IPS-15b (cell line): Measurements from ENCODE around the gene CLSTN2.

ENCODE experiments used
- H3K27me3 ChIP-seq: one replicate; pipeline ENCODE4 v1.6.1; 2013; ENCODE audit warnings: low read length; ENCODE audit not compliant: control insufficient read depth, insufficient read depth
- H3K36me3 ChIP-seq: one replicate; pipeline ENCODE4 v1.6.1; 2013; ENCODE audit warnings: low read length; ENCODE audit not compliant: control insufficient read depth, insufficient read depth
- H3K4me1 ChIP-seq: one replicate; pipeline ENCODE4 v1.6.1; 2013; ENCODE audit warnings: mild to moderate bottlenecking, low read length; ENCODE audit not compliant: control insufficient read depth, insufficient read depth
- H3K4me3 ChIP-seq: one replicate; pipeline ENCODE4 v1.5.1; 2013; ENCODE audit warnings: low read depth, low read length
- H3K9ac ChIP-seq: one replicate; pipeline ENCODE4 v1.6.1; 2013; ENCODE audit warnings: low read depth, mild to moderate bottlenecking, low read length
- H3K9me3 ChIP-seq: one replicate; pipeline ENCODE4 v1.6.1; 2013; ENCODE audit warnings: mild to moderate bottlenecking, low read length; ENCODE audit not compliant: control insufficient read depth, insufficient read depth

Gene CLSTN2

DNA sequence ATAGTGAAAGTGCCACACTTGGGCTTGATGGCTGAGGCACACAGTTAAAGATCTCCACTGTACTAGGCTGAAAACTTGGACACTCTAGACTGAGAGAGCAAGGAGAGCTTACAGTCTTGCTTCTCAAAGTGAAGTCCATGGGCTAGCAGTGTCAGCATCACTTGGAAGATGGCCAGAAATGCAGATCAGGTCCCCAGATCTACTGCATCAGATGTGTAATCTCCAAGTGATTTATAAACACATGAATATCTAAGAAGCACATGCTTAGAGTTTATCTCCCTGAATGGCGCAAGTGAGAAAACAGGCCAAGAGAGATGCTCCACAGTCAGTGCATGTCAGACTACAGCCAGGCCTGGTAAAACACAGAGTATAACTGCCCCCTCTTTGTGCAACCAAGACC, 308.6 kb downstream of the CLSTN2 start:
- H3K4me1 ChIP-seq: no peaks in the 10 kb centered on the region
- no peak overlapping the region for H3K4me3 ChIP-seq
- H3K36me3 ChIP-seq: no peaks in the 10 kb centered on the region
- H3K9ac ChIP-seq: no peak overlapping the region
- H3K27me3 ChIP-seq: no peaks in the 10 kb centered on the region
- no peaks in the 10 kb centered on the region for H3K9me3 ChIP-seq

DNA sequence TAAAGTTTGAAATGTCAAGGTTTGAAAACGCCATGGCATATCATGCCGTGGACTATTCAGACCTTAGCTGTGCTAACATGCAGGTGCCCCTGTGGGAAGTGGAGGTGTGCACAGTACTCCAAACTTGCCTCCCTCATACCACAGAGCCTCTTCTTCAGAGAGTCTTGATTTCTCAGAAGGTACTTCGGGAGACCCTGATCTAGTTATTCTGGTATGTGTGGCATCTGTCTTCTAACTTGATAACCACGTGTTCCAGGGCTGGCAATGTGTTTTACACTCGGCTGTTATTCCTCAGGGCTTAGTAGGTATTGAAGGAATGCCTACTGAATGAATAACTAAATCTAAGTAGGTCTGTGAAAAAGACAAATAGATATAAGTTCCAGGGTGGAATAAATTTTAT, 309.9 kb downstream of the CLSTN2 start:
- H3K9ac ChIP-seq: no peak overlapping the region
- no peaks in the 10 kb centered on the region for H3K27me3 ChIP-seq
- no peaks in the 10 kb centered on the region for H3K4me1 ChIP-seq
- H3K9me3 ChIP-seq: no peaks in the 10 kb centered on the region
- H3K36me3 ChIP-seq: no peaks in the 10 kb centered on the region
- no peak overlapping the region for H3K4me3 ChIP-seq

DNA sequence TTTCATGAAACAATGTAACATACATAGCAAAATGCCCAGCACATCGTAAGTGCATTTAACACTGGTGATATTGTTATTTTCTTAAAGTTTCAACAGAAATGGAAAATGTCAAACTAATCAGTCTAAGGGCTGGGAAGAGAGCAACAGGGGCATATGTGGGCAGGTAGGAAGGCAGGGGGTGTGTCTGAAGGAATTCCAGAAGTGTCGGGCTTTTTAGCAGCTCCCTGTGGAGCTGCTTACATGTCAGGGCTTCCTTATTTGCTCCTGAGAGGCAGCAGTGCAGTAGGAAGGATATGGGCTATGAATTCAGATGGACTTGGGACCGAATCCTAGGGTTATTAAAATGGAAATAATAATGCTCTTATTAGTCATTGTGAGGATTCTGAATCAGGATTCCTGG, 311.6 kb downstream of the CLSTN2 start:
- Histone ChIP-seq H3K9me3 (no peaks in the 10 kb centered on the region), H3K4me3 (no peak overlapping the region), H3K27me3 (no peaks in the 10 kb centered on the region), H3K9ac (no peak overlapping the region), H3K36me3 (no peaks in the 10 kb centered on the region), H3K4me1 (no peaks in the 10 kb centered on the region)

DNA sequence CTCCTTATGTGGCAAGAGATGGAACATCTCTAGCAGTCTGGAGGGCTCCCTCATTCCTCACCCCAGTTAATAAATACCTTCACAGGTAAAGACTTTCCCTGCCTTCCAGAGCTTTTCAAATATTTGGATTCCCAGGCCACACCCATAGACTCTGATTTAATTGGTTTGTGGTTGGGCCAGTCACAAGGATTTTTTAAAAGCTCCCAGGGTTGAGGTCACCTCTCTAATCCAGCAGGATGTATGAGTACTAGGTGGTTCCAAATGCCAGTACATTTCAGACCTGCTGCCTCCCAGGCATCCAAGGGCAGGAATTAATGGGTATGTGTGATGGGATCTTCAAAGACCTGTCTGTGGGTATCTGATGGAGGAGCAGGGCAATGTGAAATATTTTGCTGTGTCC, 312.8 kb downstream of the CLSTN2 start:
- H3K4me1 ChIP-seq: no peaks in the 10 kb centered on the region
- H3K9ac ChIP-seq: no peak overlapping the region
- no peaks in the 10 kb centered on the region for H3K36me3 ChIP-seq
- no peaks in the 10 kb centered on the region for H3K27me3 ChIP-seq
- H3K4me3 ChIP-seq: no peak overlapping the region
- no peaks in the 10 kb centered on the region for H3K9me3 ChIP-seq

- Histone ChIP-seq H3K9me3 (no peaks in the 10 kb centered on the region), H3K4me3 (no peak overlapping the region), H3K36me3 (no peaks in the 10 kb centered on the region), H3K4me1 (no peaks in the 10 kb centered on the region), H3K9ac (no peak overlapping the region), H3K27me3 (no peaks in the 10 kb centered on the region)
These were observed 314.2 kb downstream of the CLSTN2 start for GRCh38 chr3:140249188-140249587.

DNA sequence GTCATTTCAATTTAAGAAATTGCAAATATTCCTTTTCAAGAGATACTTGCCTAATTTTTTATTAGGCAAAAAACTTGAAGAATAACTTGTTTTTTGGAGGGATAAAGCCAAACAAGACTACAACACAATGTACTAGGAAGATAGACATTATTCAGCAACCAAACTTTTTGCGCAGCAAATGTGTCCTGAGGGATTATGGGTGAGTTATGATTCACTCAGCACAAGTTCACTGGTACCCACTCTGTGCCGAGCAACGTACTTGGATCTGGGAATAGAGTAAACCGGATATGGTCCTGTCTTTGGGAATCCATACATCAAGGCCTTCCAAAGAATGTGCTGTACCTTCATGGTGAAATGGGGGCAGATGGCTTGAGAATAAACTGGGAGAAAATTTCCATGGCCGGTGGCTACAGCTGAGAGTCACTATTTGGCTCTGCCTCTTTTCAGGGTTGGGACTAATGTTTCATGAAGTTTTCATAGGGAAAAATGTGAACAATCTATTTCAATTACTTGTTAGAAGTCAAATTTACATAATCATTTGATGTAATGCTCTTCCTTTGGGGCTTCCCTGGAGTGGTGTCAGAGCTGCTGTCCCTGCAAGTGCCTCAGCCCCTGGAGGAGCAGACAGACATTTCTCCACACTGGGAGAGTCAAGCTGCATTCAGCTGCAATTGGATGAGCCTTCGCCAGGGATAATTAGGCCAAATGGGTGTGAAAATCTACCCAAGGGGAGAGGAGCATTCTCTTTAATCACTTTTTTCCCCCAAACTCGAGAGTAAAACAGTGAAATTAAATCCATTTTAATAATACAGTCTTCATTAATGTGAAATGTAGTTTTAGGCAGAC, 315.2 kb downstream of the CLSTN2 start:
- Histone ChIP-seq H3K9me3 (no peaks in the 10 kb centered on the region), H3K4me3 (no peak overlapping the region), H3K36me3 (no peaks in the 10 kb centered on the region), H3K9ac (no peak overlapping the region), H3K27me3 (no peaks in the 10 kb centered on the region), H3K4me1 (no peaks in the 10 kb centered on the region)

DNA sequence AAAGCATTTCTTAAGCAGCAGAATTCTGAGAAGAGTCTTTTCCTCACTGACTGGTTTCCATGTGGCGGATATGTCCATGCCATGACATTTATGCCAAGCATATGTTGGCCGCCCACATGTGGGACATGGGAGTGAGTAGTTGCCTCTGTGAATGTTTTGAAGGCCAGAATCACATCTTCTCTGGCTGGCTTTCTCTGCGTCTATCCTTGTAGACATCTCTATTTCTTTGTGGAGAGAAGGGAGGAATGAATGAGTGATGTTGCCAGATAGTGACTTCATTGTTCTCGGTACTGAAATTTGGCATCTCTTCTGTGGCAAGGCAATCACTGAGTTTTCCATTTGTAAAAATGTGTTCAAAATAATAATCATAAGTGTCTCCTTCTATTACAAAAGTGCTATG, 316.0 kb downstream of the CLSTN2 start:
- Histone ChIP-seq H3K9ac (no peak overlapping the region), H3K4me3 (no peak overlapping the region), H3K4me1 (no peaks in the 10 kb centered on the region), H3K27me3 (no peaks in the 10 kb centered on the region), H3K9me3 (no peaks in the 10 kb centered on the region), H3K36me3 (no peaks in the 10 kb centered on the region)

DNA sequence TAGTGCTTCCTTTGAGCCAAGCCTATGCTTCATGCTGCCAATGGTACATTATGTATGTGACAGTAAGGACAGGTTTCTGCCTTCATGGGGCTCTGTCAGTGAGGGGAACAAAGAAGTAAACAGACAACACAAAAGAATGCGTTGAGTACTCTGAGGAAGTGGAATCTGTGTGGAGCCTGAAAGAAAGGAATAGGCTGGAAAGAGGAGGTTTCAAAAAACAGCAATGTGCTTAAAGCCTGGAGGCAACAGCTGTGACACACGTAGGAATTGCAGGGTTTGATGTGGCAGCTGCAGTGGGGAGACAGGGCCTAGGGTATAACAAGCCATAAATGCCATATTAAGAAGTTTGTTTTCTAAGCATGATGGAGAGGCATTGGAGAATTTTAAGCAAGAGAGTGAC, 316.7 kb downstream of the CLSTN2 start:
- H3K27me3 ChIP-seq: no peaks in the 10 kb centered on the region
- H3K4me1 ChIP-seq: no peaks in the 10 kb centered on the region
- no peaks in the 10 kb centered on the region for H3K36me3 ChIP-seq
- H3K9ac ChIP-seq: no peak overlapping the region
- H3K4me3 ChIP-seq: no peak overlapping the region
- H3K9me3 ChIP-seq: no peaks in the 10 kb centered on the region

DNA sequence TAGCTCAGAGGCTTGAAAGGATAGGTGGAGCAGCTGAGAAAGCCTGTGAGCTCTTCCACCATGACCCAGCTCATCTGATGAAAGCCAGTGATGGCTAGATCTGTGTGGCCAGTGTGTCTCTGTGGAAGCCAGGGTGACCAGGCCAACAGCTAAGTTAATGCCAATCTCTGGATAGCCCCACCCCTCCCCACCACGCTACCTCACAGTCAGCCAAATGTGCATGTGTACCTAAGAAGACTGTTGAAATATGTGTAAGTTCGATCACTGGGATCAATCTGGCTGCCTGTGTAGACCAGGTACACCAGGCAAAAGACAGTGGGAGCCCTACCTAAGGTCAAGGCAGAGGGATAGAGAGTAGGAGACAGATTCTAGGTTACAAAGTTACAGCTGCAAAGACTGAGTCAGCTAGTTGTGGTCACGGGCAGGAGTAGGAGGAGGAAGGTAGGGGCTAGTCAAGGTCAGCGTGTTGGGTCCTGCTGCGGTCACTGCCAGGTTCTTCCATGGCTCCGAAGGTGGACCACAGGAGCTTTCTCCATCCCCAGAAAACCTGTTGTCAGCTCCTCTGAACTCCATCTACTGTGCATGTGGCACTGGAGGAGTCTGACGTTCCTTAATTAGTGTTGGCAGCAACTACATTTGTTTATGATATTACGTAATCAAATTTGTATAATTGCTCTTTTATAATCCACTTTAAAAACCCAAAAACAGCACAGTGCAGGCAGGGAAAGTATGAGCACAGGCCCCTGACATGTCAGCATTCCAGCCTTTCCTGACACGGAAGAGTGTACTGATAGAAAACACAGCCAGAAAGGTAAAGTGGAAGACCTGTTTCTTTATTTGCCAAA, 318.0 kb downstream of the CLSTN2 start:
- no peaks in the 10 kb centered on the region for H3K9me3 ChIP-seq
- no peak overlapping the region for H3K9ac ChIP-seq
- no peaks in the 10 kb centered on the region for H3K36me3 ChIP-seq
- no peaks in the 10 kb centered on the region for H3K27me3 ChIP-seq
- no peak overlapping the region for H3K4me3 ChIP-seq
- peaks cover 4% of the 10 kb centered on the region for H3K4me1 ChIP-seq

DNA sequence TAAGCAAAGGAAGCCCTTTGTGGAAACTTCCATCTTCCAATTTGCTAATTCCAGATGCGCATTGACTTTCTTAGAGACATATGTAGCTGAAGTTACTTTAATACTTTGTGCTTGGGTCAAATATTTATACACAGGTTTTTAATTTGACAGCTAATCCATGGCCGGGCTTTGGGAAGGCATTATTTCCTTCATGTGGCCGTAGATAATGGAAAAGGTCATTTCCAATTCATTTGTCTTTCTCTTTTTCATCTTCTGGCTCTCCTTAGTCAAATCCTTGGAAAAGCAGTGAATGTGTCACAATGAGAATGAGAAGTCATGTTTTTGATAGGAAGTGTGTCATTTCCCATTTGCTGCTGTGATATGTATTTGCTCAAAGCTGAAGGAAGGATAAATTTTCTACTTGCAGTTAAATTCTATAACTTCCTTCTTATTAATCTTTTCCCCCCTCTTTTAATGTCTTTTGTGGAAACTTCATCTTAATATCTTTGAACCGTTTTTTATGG, 323.3 kb downstream of the CLSTN2 start:
- H3K4me3 ChIP-seq: no peak overlapping the region

GRCh38 chr3:140265302-140265701, 330.3 kb downstream of the CLSTN2 start:
- Histone ChIP-seq H3K9me3 (no peaks in the 10 kb centered on the region), H3K27me3 (no peaks in the 10 kb centered on the region), H3K9ac (no peak overlapping the region)

More for the DNA sequence above, 323.3 kb downstream of the CLSTN2 start:
- Histone ChIP-seq H3K27me3 (no peaks in the 10 kb centered on the region), H3K9ac (no peak overlapping the region), H3K4me1 (peaks cover 8% of the 10 kb centered on the region), H3K36me3 (no peaks in the 10 kb centered on the region), H3K9me3 (no peaks in the 10 kb centered on the region)

GRCh38 chr3:140268103-140268502, 333.1 kb downstream of the CLSTN2 start:
- H3K27me3 ChIP-seq: no peaks in the 10 kb centered on the region
- no peaks in the 10 kb centered on the region for H3K4me1 ChIP-seq
- no peak overlapping the region for H3K9ac ChIP-seq
- H3K9me3 ChIP-seq: no peaks in the 10 kb centered on the region
- H3K4me3 ChIP-seq: no peak overlapping the region
- no peaks in the 10 kb centered on the region for H3K36me3 ChIP-seq

More at GRCh38 chr3:140265302-140265701, 330.3 kb downstream of the CLSTN2 start:
- H3K36me3 ChIP-seq: no peaks in the 10 kb centered on the region
- no peaks in the 10 kb centered on the region for H3K4me1 ChIP-seq
- no peak overlapping the region for H3K4me3 ChIP-seq
